Mononuclear cell (primary cell): Measurements from ENCODE around the gene RPA1. TPM values are rescaled to one million over a fixed set of nuclear protein-coding genes. Genes with fewer than 3 reads are reported as not detected.

Experiments
- H3K27me3 ChIP-seq: 2 replicates; pipeline ENCODE4 v1.6.0; 2011; ENCODE audit warnings: low read length, control low read depth; ENCODE audit not compliant: insufficient read depth
- H3K4me1 ChIP-seq: 2 replicates; pipeline ENCODE4 v1.5.1; 2011; ENCODE audit warnings: mild to moderate bottlenecking, low read length, control low read depth; ENCODE audit not compliant: insufficient read depth
- H3K4me3 ChIP-seq: 2 replicates; pipeline ENCODE4 v1.5.1; 2011; ENCODE audit warnings: mild to moderate bottlenecking, low read length, moderate library complexity
- H3K9me3 ChIP-seq: 2 replicates; pipeline ENCODE4 v1.5.1; 2011; ENCODE audit warnings: low read depth, mild to moderate bottlenecking, control low read depth, low read length
- total RNA-seq: library from RNA; depleted of rRNA; stranded (reverse); fragments of >200 nt; gene quantifications from one replicate; pipeline ENCODE4 v1.2.3, GENCODE V29; 2012

Gene RPA1
- total RNA-seq, 1 donor = 21.3 TPM

DNA sequence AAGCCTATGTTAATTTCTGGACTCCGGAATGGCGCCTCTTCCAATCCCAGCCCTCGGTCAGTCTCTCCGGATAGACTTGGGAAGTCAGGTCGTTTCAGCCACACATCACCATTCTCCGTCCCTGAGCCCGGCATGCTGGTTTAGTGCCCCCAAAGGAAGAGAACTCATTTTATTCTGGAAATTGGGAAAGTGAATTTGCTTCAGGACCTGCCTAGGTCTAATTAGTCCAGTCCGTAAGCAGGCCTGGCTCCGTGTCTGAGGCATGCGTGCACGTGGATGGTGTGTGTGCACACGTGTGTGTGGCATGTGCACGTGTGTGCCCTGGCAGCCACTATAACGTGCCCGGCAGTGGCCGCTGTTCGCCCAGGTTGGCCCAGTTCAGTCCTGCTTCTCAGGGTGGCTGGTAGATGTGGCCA, 77.4 kb downstream of the RPA1 start:
- Histone ChIP-seq H3K9me3 (no peaks in the 10 kb centered on the region), H3K4me3 (no peak overlapping the region), H3K27me3 (peaks cover 59% of the 10 kb centered on the region), H3K4me1 (peaks cover 10% of the 10 kb centered on the region)

DNA sequence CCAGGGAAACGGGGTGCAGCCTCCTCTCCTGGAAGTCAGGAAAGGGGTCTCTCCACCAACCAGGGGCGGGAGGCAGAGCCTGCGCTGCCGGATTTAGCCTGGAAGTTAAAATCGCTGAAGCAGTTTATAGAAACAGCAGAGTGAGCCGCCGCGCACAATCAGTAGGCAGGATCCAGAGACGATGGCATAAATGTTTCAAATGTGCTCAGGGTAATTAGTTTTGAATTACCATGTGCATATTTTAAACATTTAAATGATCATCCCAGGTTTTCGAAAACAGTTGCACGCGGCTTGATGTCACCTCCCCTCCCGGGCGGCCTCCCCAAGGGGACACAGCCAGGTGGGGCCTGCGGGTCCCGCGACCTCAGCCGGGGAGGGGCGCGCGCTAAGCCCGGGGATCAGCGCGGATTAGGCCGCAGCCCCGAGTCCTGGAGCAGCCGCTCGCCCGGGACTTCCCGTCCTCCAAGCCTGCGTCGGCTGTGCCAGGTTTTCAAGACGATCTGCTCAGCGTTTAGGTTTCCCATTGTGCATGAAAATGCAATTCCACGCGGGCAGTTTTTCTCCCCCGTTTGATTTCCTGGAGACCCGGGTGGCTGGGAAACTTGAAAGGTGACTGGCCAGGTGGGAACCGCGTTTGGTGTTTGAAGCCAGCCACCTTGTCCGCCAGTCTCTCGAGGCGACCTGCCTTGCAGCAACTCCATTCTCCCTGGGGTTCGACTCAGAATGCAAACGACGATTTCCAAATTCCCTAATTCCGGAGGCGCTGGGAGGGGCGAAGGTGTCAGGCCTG, 78.3 kb downstream of the RPA1 start:
- H3K4me3 ChIP-seq = no peak overlapping the region
- peaks cover 10% of the 10 kb centered on the region for H3K4me1 ChIP-seq
- H3K27me3 ChIP-seq = peaks cover 59% of the 10 kb centered on the region
- no peaks in the 10 kb centered on the region for H3K9me3 ChIP-seq

DNA sequence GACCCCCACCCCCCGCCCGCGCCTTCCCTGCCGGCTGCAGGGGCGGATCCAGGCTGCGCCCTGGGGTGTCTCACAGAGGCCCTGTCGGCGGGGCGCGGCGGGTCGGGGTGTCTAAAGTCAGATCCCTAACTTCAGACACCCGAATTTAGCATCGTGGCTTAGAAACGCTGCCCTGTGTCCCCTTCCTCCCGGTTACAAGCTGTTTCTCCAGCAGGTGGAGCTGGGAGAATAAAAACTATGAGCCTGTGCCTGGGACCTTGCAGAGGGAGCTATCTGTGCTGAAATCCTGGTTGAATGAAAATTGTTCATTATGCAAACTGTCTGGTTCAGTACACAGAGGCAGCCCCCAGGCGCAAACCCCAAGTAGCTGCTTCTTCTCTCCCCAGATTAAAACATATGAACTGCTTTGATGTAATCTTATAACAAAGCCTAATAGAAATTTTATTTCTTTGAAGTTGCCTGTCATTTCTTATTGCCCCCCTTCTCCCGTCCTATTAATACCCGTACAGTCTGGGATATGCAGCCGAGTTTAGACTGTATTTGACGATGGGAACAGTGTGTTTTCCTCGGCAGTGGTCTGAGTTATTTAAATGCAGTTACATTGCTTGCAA, 79.0 kb downstream of the RPA1 start:
- Histone ChIP-seq H3K4me1 (peaks cover 10% of the 10 kb centered on the region), H3K4me3 (no peak overlapping the region), H3K9me3 (no peaks in the 10 kb centered on the region), H3K27me3 (peaks cover 59% of the 10 kb centered on the region)

DNA sequence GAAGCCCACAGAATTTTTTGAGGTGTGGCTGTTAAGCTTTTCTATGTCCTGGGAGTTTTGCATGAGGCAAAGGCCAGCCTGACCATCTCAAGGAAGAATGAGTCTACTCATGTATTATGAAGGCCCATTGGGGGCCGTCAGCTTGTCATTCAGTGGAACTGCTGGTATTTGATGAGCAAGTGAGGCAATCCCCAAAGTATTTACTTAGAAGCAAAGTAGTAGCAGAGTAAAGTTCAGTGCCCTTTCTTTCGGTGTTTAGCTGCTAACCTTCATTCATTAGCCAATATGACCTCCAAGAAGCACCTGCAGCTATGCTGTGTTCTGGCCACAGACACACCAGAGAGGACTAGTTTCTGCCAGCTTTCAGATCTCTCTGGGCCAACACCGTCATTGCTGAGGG, 80.2 kb downstream of the RPA1 start:
- H3K27me3 ChIP-seq = peaks cover 54% of the 10 kb centered on the region
- no peaks in the 10 kb centered on the region for H3K9me3 ChIP-seq
- no peak overlapping the region for H3K4me3 ChIP-seq
- H3K4me1 ChIP-seq = peaks cover 10% of the 10 kb centered on the region

DNA sequence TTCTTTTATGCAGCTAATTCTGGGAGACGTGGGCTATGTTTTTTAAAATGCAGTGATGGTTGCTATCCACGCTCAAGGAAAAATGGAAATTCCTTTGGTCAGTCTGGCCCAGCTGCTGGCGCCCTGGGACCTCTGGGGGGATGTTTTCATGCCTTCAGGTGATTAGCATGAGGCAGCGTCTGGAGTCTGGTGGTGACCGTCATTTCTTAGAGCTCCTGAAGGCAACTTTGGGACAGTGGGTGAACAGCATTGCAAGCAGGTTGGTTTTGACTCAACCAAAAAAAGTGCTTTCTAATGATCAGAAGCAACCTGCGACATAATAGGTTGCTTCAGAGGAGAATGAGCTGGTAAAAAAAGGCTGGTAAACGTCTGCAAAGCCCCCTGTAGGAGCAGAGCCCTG, 82.3 kb downstream of the RPA1 start:
- Histone ChIP-seq H3K9me3 (no peaks in the 10 kb centered on the region), H3K4me3 (no peak overlapping the region), H3K27me3 (peaks cover 37% of the 10 kb centered on the region), H3K4me1 (peaks cover 10% of the 10 kb centered on the region)

DNA sequence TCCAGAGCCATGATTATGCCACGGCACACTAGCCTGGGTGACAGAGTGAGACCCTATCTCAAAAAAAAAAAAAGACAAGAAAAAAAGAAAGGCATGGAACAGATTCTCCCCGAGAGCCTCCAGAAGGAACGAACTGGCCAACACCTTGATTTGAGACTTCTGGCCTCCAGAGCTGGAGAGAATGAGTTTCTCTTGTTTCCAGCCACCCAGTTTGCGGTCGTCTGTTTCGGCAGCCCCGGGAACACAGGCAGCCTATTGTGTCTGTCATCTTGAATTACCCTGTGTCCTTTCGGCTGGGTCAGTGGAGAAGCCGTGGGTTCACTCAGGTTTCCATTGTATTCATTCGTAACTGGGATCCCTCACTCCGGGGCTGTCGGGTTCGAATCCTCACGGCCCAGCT, 83.9 kb downstream of the RPA1 start:
- no peaks in the 10 kb centered on the region for H3K9me3 ChIP-seq
- peaks cover under 1% of the 10 kb centered on the region for H3K4me1 ChIP-seq
- no peak overlapping the region for H3K4me3 ChIP-seq
- H3K27me3 ChIP-seq = peaks cover 22% of the 10 kb centered on the region

DNA sequence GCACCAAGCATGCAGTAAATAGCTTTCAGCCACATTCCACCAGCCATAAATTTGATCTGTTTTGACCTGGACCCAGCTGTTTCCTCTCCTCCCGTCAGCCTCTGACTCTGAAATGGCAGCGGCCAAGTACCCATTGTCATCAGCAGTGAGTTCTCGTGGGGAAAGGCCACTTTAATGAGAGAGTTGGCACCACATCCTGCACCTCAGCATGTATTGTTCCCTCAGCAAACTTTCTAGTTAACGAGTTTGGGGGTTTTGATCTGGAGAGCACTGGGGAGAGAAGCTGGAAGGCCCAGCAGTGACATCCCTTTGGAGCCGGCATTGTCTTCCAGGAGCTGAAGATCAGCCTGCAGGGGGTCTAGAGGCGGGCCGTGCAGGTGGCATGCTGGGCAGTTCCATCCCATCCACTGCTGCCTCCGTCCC, 84.9 kb downstream of the RPA1 start:
- Histone ChIP-seq H3K4me3 (no peak overlapping the region), H3K4me1 (no peaks in the 10 kb centered on the region), H3K27me3 (peaks cover 12% of the 10 kb centered on the region), H3K9me3 (no peaks in the 10 kb centered on the region)

DNA sequence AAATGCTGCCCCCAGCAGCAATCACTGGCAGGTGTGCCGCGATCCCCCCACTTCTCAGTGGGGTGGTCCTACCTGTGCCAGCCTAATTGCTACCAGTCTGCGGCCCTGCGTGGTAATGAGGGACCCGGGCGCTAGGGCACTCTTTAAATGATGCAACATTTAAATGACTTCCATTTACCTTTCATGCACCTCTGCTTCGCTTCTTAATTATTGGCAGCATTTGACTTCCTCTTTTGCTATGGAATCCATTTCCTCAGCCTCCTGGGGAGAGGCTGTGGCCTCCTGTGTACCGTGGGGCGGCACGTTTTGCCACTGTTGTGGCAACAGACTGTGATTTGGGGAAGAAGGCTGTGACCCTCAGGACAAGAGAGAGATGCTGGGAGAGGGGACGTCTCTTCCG, 86.1 kb downstream of the RPA1 start:
- H3K4me3 ChIP-seq = no peak overlapping the region
- H3K4me1 ChIP-seq = no peaks in the 10 kb centered on the region
- no peaks in the 10 kb centered on the region for H3K9me3 ChIP-seq
- H3K27me3 ChIP-seq = peaks cover 5% of the 10 kb centered on the region

DNA sequence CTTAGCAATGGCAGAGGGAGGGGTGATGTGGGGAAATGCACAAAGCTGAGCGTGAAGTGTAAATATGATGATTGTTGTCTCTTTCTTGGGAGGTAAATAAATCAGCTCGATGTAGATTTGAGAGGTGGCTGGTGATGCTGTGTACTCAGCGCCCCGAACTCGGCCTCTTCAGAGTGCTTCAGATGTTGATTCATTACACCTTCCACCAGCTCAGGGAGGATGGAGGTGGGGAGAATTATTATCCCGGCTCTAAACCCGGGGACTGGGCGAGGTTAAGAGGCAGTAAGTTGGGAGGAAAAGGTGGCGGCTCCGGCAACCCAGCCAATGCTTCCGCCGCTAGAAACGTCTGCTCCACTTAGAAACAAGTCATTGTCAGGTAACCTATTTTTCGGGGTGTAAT, 86.5 kb downstream of the RPA1 start:
- H3K9me3 ChIP-seq = no peaks in the 10 kb centered on the region
- H3K4me3 ChIP-seq = no peak overlapping the region
- H3K4me1 ChIP-seq = no peaks in the 10 kb centered on the region
- peaks cover 3% of the 10 kb centered on the region for H3K27me3 ChIP-seq

DNA sequence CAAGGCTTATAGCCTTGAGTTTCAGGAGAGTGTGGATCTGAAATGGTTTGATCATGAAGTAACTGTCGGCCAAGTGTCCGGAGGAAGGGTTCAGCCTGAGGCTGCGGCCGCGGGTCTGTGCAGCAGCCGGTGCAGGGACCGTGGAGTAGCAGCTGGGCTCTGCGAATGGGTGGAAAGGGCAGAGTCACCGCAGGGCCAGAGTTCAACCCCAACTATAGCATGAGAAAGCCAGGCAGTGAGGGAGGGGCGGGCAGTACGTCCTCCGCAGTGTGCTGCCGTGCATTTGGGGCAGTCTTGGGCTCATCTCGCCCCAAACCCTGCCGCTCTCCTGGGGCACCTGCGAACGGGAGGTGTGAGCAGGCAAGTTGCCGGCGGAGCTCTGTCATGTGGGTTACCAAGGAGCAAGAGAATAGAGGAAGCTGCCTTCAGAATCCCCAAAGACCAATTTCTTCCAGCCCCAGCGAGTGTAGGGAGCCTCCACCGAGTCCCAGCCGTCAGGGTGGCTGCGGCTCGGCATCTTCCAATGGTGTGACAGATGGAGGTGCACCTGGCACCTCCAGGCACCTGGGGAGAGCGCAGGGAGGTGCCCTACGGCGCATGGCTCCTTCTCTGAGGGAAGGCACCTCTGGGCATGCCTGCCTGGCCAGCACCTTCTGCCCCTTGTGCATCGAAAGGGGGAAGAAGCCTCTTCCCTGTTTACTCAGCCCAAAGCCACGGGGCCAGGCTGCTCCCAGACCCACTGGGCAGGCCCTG, 87.3 kb downstream of the RPA1 start:
- no peaks in the 10 kb centered on the region for H3K9me3 ChIP-seq
- no peaks in the 10 kb centered on the region for H3K4me1 ChIP-seq
- H3K27me3 ChIP-seq = no peaks in the 10 kb centered on the region
- H3K4me3 ChIP-seq = no peak overlapping the region

DNA sequence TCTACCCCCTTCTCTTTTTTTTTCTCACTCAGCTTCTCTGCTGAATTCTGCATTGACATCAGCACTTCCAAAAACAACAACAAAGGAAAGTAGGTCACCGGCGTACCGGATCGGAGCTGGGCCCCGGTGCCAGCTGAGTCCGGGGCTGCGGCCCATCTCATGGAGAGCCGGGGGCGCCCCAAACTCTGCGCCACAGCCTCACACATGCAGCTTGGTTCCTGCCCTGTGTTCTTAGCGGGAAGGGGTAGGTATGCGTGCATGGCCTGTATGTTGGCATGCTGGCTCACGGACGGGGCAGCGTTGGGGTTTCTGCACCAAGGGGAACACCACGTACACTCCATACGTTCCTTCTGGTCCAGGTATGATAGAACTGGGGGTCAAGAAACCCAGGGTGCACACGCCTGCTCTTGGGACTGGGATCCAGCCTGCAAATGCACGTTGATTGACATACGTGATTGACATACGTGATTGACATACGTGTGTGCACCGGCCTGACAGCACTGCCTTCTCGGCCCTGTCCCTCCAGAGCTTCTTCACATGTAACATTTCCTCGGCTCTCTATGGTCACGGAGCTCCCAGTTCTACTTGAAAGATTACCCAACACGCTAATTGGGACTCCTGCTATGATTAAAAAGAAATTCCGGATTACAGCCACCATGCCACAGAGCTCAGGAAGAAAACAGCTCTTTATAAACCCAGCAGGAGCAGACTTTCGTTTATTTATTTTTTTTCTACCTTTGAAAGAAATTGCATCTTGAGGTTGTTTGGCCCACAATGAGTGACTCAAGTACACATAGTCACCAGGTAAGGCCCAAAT, 88.7 kb downstream of the RPA1 start:
- Histone ChIP-seq H3K27me3 (no peaks in the 10 kb centered on the region), H3K4me3 (no peak overlapping the region), H3K4me1 (no peaks in the 10 kb centered on the region), H3K9me3 (no peaks in the 10 kb centered on the region)

DNA sequence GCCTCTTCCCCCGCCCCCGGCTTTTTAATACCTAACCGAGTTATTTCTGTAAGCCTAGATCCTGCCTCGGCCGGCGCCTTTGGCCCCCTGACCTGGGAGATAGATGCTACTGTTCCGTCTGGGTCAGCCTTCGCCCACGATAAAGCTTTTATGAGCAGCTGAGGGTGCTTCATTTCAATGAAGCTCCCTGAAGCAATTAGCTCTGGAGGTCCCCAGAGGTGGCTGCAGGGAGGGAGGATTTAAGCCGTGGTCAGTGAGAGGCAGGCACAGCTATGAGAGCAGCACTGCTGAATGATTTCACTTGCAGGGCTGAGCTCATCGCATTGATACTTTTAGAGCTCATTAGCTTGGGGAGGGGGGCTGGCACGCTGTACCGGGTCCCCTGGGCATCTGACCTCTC, 89.4 kb downstream of the RPA1 start:
- Histone ChIP-seq H3K27me3 (no peaks in the 10 kb centered on the region), H3K4me1 (no peaks in the 10 kb centered on the region), H3K4me3 (no peak overlapping the region), H3K9me3 (no peaks in the 10 kb centered on the region)

DNA sequence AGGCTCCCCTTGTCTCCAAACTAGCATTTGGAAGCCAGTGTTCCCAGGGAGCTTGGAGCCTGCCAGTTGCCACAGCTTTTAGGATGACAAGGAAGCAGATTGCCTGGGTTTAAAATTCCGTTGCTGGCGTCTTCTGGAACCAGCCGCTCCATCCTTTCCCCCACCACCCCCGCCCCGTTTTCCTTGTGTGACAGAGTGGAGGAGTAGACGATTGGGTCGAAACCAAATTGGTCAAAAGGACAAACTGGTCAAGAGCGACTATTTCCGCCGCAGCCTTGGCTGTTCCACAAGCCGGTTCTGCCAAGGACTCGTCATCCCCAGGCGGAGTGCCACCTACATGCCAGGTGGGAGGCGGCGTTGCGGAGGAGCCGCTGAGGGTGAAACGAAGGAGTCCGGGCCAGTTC, 91.1 kb downstream of the RPA1 start:
- no peaks in the 10 kb centered on the region for H3K4me1 ChIP-seq
- H3K9me3 ChIP-seq = no peaks in the 10 kb centered on the region
- H3K4me3 ChIP-seq = no peak overlapping the region
- H3K27me3 ChIP-seq = no peaks in the 10 kb centered on the region

DNA sequence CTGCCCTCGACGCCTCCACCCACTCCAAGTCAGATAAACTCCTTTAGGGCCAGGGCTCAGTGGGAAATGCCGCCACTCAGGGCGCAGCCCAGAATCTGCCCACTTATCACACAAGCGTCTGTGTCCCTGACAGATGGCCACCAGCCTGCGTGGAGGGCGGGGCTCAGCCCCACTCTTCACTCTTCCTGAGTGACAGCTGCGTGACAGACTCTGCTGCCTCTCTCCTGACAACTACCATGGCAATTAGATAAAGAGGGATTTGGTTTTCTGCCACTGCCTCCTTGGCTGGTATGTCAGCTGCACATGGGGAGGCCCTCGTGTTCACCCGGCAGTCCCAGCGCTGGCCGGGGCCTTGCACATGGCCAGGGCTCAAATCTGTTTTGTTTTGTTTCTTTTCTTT, 99.2 kb downstream of the RPA1 start:
- Histone ChIP-seq H3K4me3 (no peak overlapping the region), H3K4me1 (no peaks in the 10 kb centered on the region), H3K27me3 (no peaks in the 10 kb centered on the region), H3K9me3 (no peaks in the 10 kb centered on the region)

DNA sequence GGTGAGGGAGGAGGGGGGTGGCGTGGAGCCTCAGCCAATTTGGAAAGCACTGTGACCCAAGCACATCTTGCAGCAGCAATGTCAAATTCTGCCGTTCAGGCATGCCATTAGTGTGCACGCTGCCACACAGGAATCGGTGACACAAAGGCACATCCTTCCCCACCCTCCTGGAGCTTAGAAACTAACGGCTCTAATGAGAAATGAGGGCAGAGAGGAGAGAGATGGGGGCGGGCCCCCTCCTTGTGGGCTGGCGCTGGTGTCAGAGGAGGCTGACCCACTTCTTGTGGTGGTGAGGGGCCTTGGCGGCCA, 100.5 kb downstream of the RPA1 start:
- no peaks in the 10 kb centered on the region for H3K4me1 ChIP-seq
- no peaks in the 10 kb centered on the region for H3K9me3 ChIP-seq
- H3K4me3 ChIP-seq = no peak overlapping the region
- H3K27me3 ChIP-seq = no peaks in the 10 kb centered on the region
